Measurements from ENCODE around the gene MTHFR.

- TF ChIP-seq CTCF (IDR thresholded peaks at IDR 0.05; ENCODE audit: insufficient read depth, low read length) (no peak), REST (IDR thresholded peaks at IDR 0.05; ENCODE audit: insufficient replicate concordance, low read depth) (no peak), GABPA (IDR thresholded peaks at IDR 0.05; ENCODE audit: low read depth) (no peak)
Measured at GRCh38 chr1:11847667-11848372, 42.1 kb upstream of the MTHFR start, which contains the start of gene NPPA.

Data from HL-60 (cell line).